Spleen (tissue), 11 donors: ENCODE results near the gene NAMPT. TPM values are rescaled to one million over a fixed set of nuclear protein-coding genes. Genes with fewer than 3 reads are reported as not detected.

Experiments used
- DNase-seq: peaks from one replicate; pipeline ENCODE4 v3.0.0-alpha.2; 2020
- H3K27ac ChIP-seq, 8 donors: fragments of 200-600 bp; sonication (generic) in 7 of 8; 1 replicate in 4 of 8; 2 replicates in 4 of 8; pipeline versions ENCODE4 v1.5.0 to v1.8.0; 2016 to 2021; ENCODE audit warnings: inconsistent platforms in 4 of 8, mild to moderate bottlenecking in 4 of 8, moderate library complexity in 1 of 8
- H3K27me3 ChIP-seq, 7 donors: fragments of 200-600 bp; sonication (generic) in 6 of 7; replicated peaks in 1 of 7; 1 replicate in 4 of 7; 2 replicates in 3 of 7; pipeline versions ENCODE4 v1.5.0 to v1.8.0; 2016 to 2021; ENCODE audit warnings: inconsistent platforms in 3 of 7, mild to moderate bottlenecking in 1 of 7
- H3K36me3 ChIP-seq, 6 donors: fragments of 200-600 bp; sonication (generic) in 5 of 6; 1 replicate in 4 of 6; 2 replicates in 2 of 6; pipeline versions ENCODE4 v1.5.0 to v1.8.0; 2016 to 2021; ENCODE audit warnings: inconsistent platforms in 2 of 6
- H3K4me1 ChIP-seq, 6 donors: fragments of 200-600 bp; sonication (generic) in 5 of 6; 1 replicate in 3 of 6; 2 replicates in 3 of 6; pipeline versions ENCODE4 v1.5.0 to v1.8.0; 2016 to 2021; ENCODE audit warnings: inconsistent platforms in 3 of 6
- H3K4me3 ChIP-seq, 8 donors: fragments of 200-600 bp; sonication (generic) in 7 of 8; 1 replicate in 4 of 8; 2 replicates in 4 of 8; pipeline versions ENCODE4 v1.5.0 to v1.8.0; 2016 to 2021; ENCODE audit warnings: inconsistent platforms in 4 of 8, mild to moderate bottlenecking in 4 of 8, moderate library complexity in 2 of 8
- H3K9me3 ChIP-seq, 8 donors: fragments of 200-600 bp; sonication (generic) in 7 of 8; 1 replicate in 4 of 8; 2 replicates in 4 of 8; pipeline versions ENCODE4 v1.5.0 to v1.8.0; 2016 to 2021; ENCODE audit warnings: inconsistent platforms in 4 of 8
- CTCF ChIP-seq, 11 experiments: fragments of 200-600 bp in 7 of 11; fragments of 450-650 bp in 4 of 11; sonication (generic) in 4 of 11; IDR thresholded peaks in 8 of 11; conservative IDR thresholded peaks in 3 of 11; 1 replicate in 7 of 11; 2 replicates in 4 of 11; pipeline versions ENCODE4 v1.4.0 to v1.8.0; 2016 to 2021; ENCODE audit warnings: antibody characterized with exemption in 11 of 11, inconsistent platforms in 4 of 11, mild to moderate bottlenecking in 1 of 11
- POLR2A ChIP-seq, 3 donors: fragments of 450-650 bp; IDR thresholded peaks; one replicate each; pipeline ENCODE4 v1.5.1; 2017; ENCODE audit warnings: antibody characterized with exemption in 3 of 3, mild to moderate bottlenecking in 1 of 3
- POLR2AphosphoS5 ChIP-seq, 3 donors: sonication (generic); formaldehyde crosslinking; IDR thresholded peaks; one replicate each; pipeline ENCODE4 v1.5.1; 2017; ENCODE audit warnings: antibody characterized with exemption in 3 of 3
- WGBS, 5 donors: extraction: QIAGEN DNeasy Blood & Tissue Kit in 3 of 5; methylation state at CpG; one replicate each; pipeline versions ENCODE4 v1.1.5 to v1.1.7; 2013 to 2018; 5-methylcytosine and 5-hydroxymethylcytosine counted together
- intact Hi-C: fragments of 100-400 bp; cut with DNase I; formaldehyde crosslinking; loops from one replicate; pipeline ENCODE4 v1.15.0; 2023; ENCODE audit warnings: low total_unique reads
- polyA plus RNA-seq, 3 donors: library from polyadenylated mRNA; stranded (reverse); fragments of 200-250 nt; gene quantifications; one replicate each; pipeline ENCODE4 v1.2.1, GENCODE V29; 2013
- total RNA-seq, 7 donors: library from RNA; depleted of rRNA in 3 of 7; stranded (reverse); fragments of >200 nt in 3 of 7; fragmentation: NEBNext Ultra II Directional in 4 of 7; extraction: Animal tissue kit (Norgen Biotek cat#: 25700) in 4 of 7; gene quantifications; one replicate each; pipeline versions ENCODE4 v1.1.0 to v1.2.1, GENCODE V29; 2016 to 2021
- donor health status: healthy with polysubstance abuse.
- donor health status: DM: no; HTN: no; CAD: no; lungs with moderate emphysema.
- donor health status: DM: no; HTN: no; CAD: no.
- donor health status: Bipolar disorder and iron deficiency.
- donor health status: healthy.
- donor health status: DM: no; HTN: no; CAD: no.
- donor health status: DM: yes; HTN: yes; CAD: no.

NAMPT gene
- total and polyA plus RNA-seq, 10 donors, result 24.7 to 1,259 (median 314) TPM

- WGBS, 5 donors, result 44 to 64% (median 58%) methylated on average over 2 of the region's 2 CpGs
- Histone ChIP-seq H3K9me3 (no peaks in the 10 kb centered on the region), H3K27me3 (no peaks in the 10 kb centered on the region), H3K4me1 (peaks cover 0 to 14% (median 6%) of the 10 kb centered on the region in 6 donors), H3K36me3 (peaks cover 0 to 100% (median 67%) of the 10 kb centered on the region in 6 donors), H3K27ac (no peak overlapping the region), H3K4me3 (no peak overlapping the region)
- intact Hi-C loops, result no loop called here
- TF ChIP-seq CTCF (IDR thresholded peaks at IDR 0.05 in 8 of 11, conservative IDR thresholded peaks at IDR 0.05 in 3 of 11), result no peak
- peak in 2 of 3 donors; percentile 2 to 46 for TF ChIP-seq POLR2AphosphoS5 (IDR thresholded peaks at IDR 0.05)
- TF ChIP-seq POLR2A (IDR thresholded peaks at IDR 0.05), result no peak
- no peak for DNase-seq
These were observed 24.6 kb downstream of the NAMPT start for GRCh38 chr7:106260136-106260561.

GRCh38 chr7:106258789-106259188 lies 26.0 kb downstream of the NAMPT start:
- no peaks in the 10 kb centered on the region for H3K9me3 ChIP-seq
- H3K4me3 ChIP-seq, result no peak overlapping the region
- no peaks in the 10 kb centered on the region for H3K27me3 ChIP-seq
- H3K36me3 ChIP-seq, result peaks cover 0 to 100% (median 63%) of the 10 kb centered on the region in 6 donors
- H3K4me1 ChIP-seq, result peaks cover 0 to 14% (median 6%) of the 10 kb centered on the region in 6 donors
- intact Hi-C loops, result no loop called here
- TF ChIP-seq POLR2AphosphoS5 (IDR thresholded peaks at IDR 0.05) (peak in 1 of 3 donors; percentile 22), CTCF (IDR thresholded peaks at IDR 0.05 in 8 of 11, conservative IDR thresholded peaks at IDR 0.05 in 3 of 11) (no peak)
- no peak for DNase-seq
- 77 to 90% (median 82%) methylated on average over 7 of the region's 7 CpGs for WGBS, 5 donors
- H3K27ac ChIP-seq, result no peak overlapping the region

GRCh38 chr7:106257752-106258151 lies 27.0 kb downstream of the NAMPT start:
- Histone ChIP-seq H3K4me1 (peaks cover 0 to 13% (median 4%) of the 10 kb centered on the region in 6 donors), H3K36me3 (peaks cover 0 to 100% (median 68%) of the 10 kb centered on the region in 6 donors), H3K27me3 (no peaks in the 10 kb centered on the region), H3K27ac (no peak overlapping the region), H3K9me3 (no peaks in the 10 kb centered on the region), H3K4me3 (no peak overlapping the region)
- DNase-seq, result no peak
- WGBS, 5 donors, result 89 to 97% (median 94%) methylated on average over 3 of the region's 3 CpGs
- intact Hi-C loops, result no loop called here
- peak in 1 of 3 donors; percentile 53 for TF ChIP-seq POLR2AphosphoS5 (IDR thresholded peaks at IDR 0.05)
- no peak for TF ChIP-seq POLR2A (IDR thresholded peaks at IDR 0.05)

GRCh38 chr7:106256144-106256543 lies 28.6 kb downstream of the NAMPT start:
- intact Hi-C loops, result no loop called here
- Histone ChIP-seq H3K36me3 (peaks cover 2 to 100% (median 78%) of the 10 kb centered on the region in 6 donors), H3K9me3 (no peaks in the 10 kb centered on the region), H3K4me1 (peaks cover 0 to 12% (median 0%) of the 10 kb centered on the region in 6 donors), H3K27ac (no peak overlapping the region), H3K4me3 (no peak overlapping the region), H3K27me3 (no peaks in the 10 kb centered on the region)
- DNase-seq, result no peak
- 74 to 92% (median 88%) methylated on average over 2 of the region's 2 CpGs for WGBS, 5 donors
- no peak for TF ChIP-seq CTCF (IDR thresholded peaks at IDR 0.05 in 8 of 11, conservative IDR thresholded peaks at IDR 0.05 in 3 of 11)
- no peak for TF ChIP-seq POLR2AphosphoS5 (IDR thresholded peaks at IDR 0.05)
- TF ChIP-seq POLR2A (IDR thresholded peaks at IDR 0.05), result no peak
